HL-60 (cell line): ENCODE data around the gene SYTL3.

ENCODE experiments used
- DNase-seq, 2 experiments: peaks; one replicate each; pipeline ENCODE4 v3.0.0-alpha.2; 2010 to 2020; ENCODE audit warnings: low read depth in 1 of 2, low spot score in 1 of 2
- H3K27ac ChIP-seq: fragments of 250-450 bp; sonication (Bioruptor Pico); replicated peaks from 2 replicates; pipeline ENCODE4 v1.5.1; 2020; ENCODE audit warnings: mild to moderate bottlenecking, moderate library complexity
- H3K27me3 ChIP-seq: fragments of 250-450 bp; sonication (Bioruptor Pico); 2 replicates; pipeline ENCODE4 v1.5.1; 2021; ENCODE audit warnings: mild to moderate bottlenecking, moderate library complexity; ENCODE audit not compliant: insufficient read depth, poor library complexity, severe bottlenecking
- H3K4me3 ChIP-seq: replicated peaks from 2 replicates; pipeline ENCODE4 v1.5.1; 2011; ENCODE audit warnings: mild to moderate bottlenecking, control low read depth, low read length; ENCODE audit not compliant: insufficient read depth
- GABPA ChIP-seq: IDR thresholded peaks from 2 replicates; pipeline ENCODE4 v1.6.1; 2012; ENCODE audit warnings: low read depth
- POLR2AphosphoS5 ChIP-seq: IDR thresholded peaks from 2 replicates; pipeline ENCODE4 v1.6.1; 2012; ENCODE audit warnings: low read depth
- SPI1 ChIP-seq: IDR thresholded peaks from 2 replicates; pipeline ENCODE4 v1.6.1; 2012; ENCODE audit warnings: low read depth, mild to moderate bottlenecking, borderline replicate concordance
- TF ChIP-seq, protein P1 (sequence below): IDR thresholded peaks from one replicate; pipeline ENCODE4 v1.5.1; 2011; ENCODE audit warnings: low read length, control low read depth, inconsistent platforms; ENCODE audit not compliant: insufficient read depth
- TF ChIP-seq, protein P2 (sequence below): IDR thresholded peaks from 2 replicates; pipeline ENCODE4 v1.6.1; 2012; ENCODE audit warnings: low read depth; ENCODE audit not compliant: insufficient replicate concordance

The SYTL3 gene

DNA sequence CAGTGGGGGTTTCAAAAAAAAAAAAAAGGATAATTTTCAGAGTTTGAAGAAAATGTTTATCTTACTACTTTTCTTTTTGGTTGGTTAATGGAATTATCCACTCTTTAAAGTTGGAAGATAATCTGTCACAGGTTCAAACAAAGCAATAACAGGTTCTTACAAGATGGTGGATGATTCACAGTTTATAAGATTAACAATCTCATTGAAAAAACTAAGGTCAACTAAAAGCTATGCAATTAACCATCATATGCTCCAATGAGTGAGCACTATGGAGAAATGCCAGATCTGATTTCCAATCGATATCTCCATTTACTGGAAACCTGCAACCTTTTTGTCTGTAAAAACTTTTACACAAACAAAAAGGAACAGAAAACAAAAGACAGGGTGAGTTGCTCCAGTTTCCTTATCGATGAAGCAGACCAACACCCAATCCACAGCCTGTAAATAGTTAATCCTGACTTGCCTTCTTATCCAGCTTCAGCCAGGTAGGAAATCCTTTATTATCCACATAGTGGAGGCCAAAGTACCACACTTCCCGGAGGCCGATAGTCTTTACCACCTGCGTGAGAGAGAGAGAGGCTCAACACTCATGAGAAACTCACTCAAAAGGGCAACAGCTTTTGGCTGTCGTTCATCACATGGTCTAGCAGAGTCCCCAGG lies 136.9 kb downstream of the SYTL3 start:
- Histone ChIP-seq H3K27ac (no peak overlapping the region), H3K27me3 (no peaks in the 10 kb centered on the region), H3K4me3 (no peak overlapping the region)
- DNase-seq: no peak
- TF ChIP-seq GABPA (no peak), POLR2AphosphoS5 (no peak), SPI1 (no peak)
- TF ChIP-seq, protein P1, sequence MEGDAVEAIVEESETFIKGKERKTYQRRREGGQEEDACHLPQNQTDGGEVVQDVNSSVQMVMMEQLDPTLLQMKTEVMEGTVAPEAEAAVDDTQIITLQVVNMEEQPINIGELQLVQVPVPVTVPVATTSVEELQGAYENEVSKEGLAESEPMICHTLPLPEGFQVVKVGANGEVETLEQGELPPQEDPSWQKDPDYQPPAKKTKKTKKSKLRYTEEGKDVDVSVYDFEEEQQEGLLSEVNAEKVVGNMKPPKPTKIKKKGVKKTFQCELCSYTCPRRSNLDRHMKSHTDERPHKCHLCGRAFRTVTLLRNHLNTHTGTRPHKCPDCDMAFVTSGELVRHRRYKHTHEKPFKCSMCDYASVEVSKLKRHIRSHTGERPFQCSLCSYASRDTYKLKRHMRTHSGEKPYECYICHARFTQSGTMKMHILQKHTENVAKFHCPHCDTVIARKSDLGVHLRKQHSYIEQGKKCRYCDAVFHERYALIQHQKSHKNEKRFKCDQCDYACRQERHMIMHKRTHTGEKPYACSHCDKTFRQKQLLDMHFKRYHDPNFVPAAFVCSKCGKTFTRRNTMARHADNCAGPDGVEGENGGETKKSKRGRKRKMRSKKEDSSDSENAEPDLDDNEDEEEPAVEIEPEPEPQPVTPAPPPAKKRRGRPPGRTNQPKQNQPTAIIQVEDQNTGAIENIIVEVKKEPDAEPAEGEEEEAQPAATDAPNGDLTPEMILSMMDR: no peak
- TF ChIP-seq, protein P2, sequence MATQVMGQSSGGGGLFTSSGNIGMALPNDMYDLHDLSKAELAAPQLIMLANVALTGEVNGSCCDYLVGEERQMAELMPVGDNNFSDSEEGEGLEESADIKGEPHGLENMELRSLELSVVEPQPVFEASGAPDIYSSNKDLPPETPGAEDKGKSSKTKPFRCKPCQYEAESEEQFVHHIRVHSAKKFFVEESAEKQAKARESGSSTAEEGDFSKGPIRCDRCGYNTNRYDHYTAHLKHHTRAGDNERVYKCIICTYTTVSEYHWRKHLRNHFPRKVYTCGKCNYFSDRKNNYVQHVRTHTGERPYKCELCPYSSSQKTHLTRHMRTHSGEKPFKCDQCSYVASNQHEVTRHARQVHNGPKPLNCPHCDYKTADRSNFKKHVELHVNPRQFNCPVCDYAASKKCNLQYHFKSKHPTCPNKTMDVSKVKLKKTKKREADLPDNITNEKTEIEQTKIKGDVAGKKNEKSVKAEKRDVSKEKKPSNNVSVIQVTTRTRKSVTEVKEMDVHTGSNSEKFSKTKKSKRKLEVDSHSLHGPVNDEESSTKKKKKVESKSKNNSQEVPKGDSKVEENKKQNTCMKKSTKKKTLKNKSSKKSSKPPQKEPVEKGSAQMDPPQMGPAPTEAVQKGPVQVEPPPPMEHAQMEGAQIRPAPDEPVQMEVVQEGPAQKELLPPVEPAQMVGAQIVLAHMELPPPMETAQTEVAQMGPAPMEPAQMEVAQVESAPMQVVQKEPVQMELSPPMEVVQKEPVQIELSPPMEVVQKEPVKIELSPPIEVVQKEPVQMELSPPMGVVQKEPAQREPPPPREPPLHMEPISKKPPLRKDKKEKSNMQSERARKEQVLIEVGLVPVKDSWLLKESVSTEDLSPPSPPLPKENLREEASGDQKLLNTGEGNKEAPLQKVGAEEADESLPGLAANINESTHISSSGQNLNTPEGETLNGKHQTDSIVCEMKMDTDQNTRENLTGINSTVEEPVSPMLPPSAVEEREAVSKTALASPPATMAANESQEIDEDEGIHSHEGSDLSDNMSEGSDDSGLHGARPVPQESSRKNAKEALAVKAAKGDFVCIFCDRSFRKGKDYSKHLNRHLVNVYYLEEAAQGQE: no peak

DNA sequence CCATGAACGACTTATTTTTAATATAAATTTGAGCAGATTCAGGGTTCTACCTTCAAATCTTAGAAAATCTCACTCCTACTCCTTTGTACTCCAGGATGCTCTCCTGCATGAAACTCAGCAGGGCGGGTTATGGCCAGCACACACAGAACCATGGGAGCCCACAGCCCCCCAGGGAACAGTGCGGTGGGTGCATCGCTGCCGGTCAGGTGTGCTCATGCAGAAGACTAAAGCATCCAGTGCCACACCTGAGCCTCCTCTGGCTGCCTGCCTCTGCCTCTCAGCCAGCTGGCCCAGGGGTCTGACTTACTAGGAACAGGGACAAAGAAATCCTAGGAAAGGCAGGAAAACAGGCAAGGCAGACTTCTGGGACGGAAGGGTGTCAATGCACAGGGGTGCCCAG lies 137.5 kb downstream of the SYTL3 start:
- no peak overlapping the region for H3K4me3 ChIP-seq
- TF ChIP-seq, protein P2: no peak
- no peak for TF ChIP-seq SPI1
- no peak for DNase-seq
- H3K27me3 ChIP-seq: no peaks in the 10 kb centered on the region
- H3K27ac ChIP-seq: no peak overlapping the region

DNA sequence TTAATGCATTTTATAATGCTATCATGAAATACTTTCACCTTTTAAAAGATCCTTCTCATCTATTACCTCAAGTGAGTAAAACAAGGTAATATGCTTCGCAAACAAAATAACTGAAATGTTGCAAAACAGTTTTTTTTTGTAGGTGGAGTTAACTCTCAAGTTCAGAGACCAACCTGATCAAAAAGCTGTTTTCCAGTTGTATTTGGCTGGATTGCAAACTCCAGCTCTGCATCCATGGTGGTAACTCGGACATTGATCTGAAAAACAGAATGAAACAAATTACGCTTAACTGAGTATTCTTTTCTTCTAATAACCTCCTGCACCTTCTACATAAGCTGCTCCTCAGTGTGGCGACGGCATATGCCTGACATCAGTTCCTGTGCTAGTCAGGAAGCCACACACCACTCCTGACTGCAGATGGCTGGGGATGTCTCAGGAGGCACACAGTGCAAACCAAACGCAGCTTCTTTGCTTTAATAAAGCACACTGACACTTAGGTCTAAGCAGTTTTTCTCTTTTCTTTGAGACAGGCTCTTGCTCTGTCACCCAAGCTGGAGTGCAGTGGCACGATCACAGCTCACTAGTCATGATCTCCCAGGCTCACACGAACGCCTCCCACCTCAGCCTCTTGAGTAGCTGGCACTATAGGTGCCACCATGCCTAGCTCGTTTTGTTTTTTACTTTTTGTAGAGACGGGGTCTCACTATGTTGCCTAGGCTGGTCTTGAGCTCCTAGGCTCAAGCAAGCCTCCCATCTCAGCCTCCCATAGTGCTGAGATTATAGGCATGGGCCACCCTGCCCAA lies 139.5 kb downstream of the SYTL3 start:
- TF ChIP-seq POLR2AphosphoS5 (no peak), GABPA (no peak), SPI1 (no peak)
- TF ChIP-seq, protein P2: no peak
- TF ChIP-seq, protein P1: no peak
- Histone ChIP-seq H3K27me3 (no peaks in the 10 kb centered on the region), H3K27ac (no peak overlapping the region), H3K4me3 (no peak overlapping the region)
- DNase-seq: no peak
